ENCODE results near the gene NDUFA13.
A peak's percentile ranks its signal among the peaks of the same experiment; 100 is the strongest.

NDUFA13 gene

GRCh38 chr19:19571071-19571786 is 55.2 kb downstream of the NDUFA13 start:
- DNase-seq (ENCODE audit: low spot score), result no peak

GRCh38 chr19:19575411-19575810 is 59.4 kb downstream of the NDUFA13 start:
- DNase-seq (ENCODE audit: low spot score), result peak; percentile 73

All from iPS-NIHi11 (cell line).